ENCODE measurements around the gene SERPINH1.

- TF ChIP-seq CTCF (IDR thresholded peaks at IDR 0.05; ENCODE audit: insufficient read depth, low read length) = no peak
- no peak for TF ChIP-seq GABPA (IDR thresholded peaks at IDR 0.05; ENCODE audit: low read depth)
Observed at GRCh38 chr11:75602951-75603350, 40.9 kb downstream of the SERPINH1 start.

Data from HL-60 (cell line).